GM23248 (cell line): ENCODE results near the gene ZBTB12. TPM values are rescaled to one million over a fixed set of nuclear protein-coding genes. Genes with fewer than 3 reads are reported as not detected.

Experiments used
- DNase-seq: peaks from one replicate; pipeline ENCODE4 v3.0.0-alpha.2; 2015
- H2AFZ ChIP-seq: fragments of 200-600 bp; sonication (generic); 2 replicates; pipeline ENCODE4 v1.6.1; 2016; ENCODE audit warnings: antibody characterized with exemption
- H3F3A ChIP-seq: fragments of 200-600 bp; sonication (generic); 2 replicates; pipeline ENCODE4 v1.6.1; 2016; ENCODE audit warnings: mild to moderate bottlenecking, antibody characterized with exemption, mixed run types; ENCODE audit not compliant: insufficient read depth
- H3K27ac ChIP-seq: fragments of 200-600 bp; sonication (generic); 2 replicates; pipeline ENCODE4 v1.5.1; 2016; ENCODE audit warnings: mild to moderate bottlenecking
- H3K27me3 ChIP-seq: fragments of 200-600 bp; sonication (generic); replicated peaks from 2 replicates; pipeline ENCODE4 v1.6.1; 2016; ENCODE audit warnings: mild to moderate bottlenecking; ENCODE audit not compliant: insufficient read depth
- H3K36me3 ChIP-seq: fragments of 200-600 bp; sonication (generic); 2 replicates; pipeline ENCODE4 v1.6.1; 2016; ENCODE audit warnings: low read depth, mild to moderate bottlenecking
- H3K4me1 ChIP-seq: fragments of 200-600 bp; sonication (generic); 2 replicates; pipeline ENCODE4 v1.6.1; 2016; ENCODE audit warnings: mild to moderate bottlenecking; ENCODE audit not compliant: insufficient read depth
- H3K4me2 ChIP-seq: fragments of 200-600 bp; sonication (generic); one replicate; pipeline ENCODE4 v1.6.1; 2016; ENCODE audit warnings: mild to moderate bottlenecking; ENCODE audit not compliant: unreplicated experiment
- H3K4me3 ChIP-seq: fragments of 200-600 bp; sonication (generic); 2 replicates; pipeline ENCODE4 v1.5.1; 2016; ENCODE audit warnings: mild to moderate bottlenecking
- H3K79me2 ChIP-seq: fragments of 200-600 bp; sonication (generic); 2 replicates; pipeline ENCODE4 v1.6.1; 2016; ENCODE audit warnings: mild to moderate bottlenecking; ENCODE audit not compliant: insufficient read depth
- H3K9ac ChIP-seq: fragments of 200-600 bp; sonication (generic); 2 replicates; pipeline ENCODE4 v1.6.1; 2016; ENCODE audit warnings: mild to moderate bottlenecking
- H3K9me2 ChIP-seq: fragments of 200-600 bp; sonication (generic); 2 replicates; pipeline ENCODE4 v1.6.1; 2016; ENCODE audit warnings: mixed run types, mild to moderate bottlenecking, moderate library complexity; ENCODE audit not compliant: insufficient read depth
- H3K9me3 ChIP-seq: fragments of 200-600 bp; sonication (generic); one replicate; pipeline ENCODE4 v1.6.1; 2017; ENCODE audit warnings: low read depth
- H4K20me1 ChIP-seq: fragments of 200-600 bp; sonication (generic); 2 replicates; pipeline ENCODE4 v1.6.0; 2016; ENCODE audit not compliant: insufficient read depth
- EZH2 ChIP-seq: fragments of 200-600 bp; sonication (generic); IDR thresholded peaks from 2 replicates; pipeline ENCODE4 v1.6.1; 2018; ENCODE audit warnings: antibody characterized with exemption, mild to moderate bottlenecking; ENCODE audit not compliant: insufficient read depth, poor library complexity, severe bottlenecking
- EZH2phosphoT487 ChIP-seq: fragments of 200-600 bp; sonication (generic); IDR thresholded peaks from 2 replicates; pipeline ENCODE4 v1.6.1; 2018; ENCODE audit warnings: antibody characterized with exemption, moderate library complexity, mild to moderate bottlenecking, low read depth; ENCODE audit not compliant: insufficient read depth
- WGBS, 2 experiments: methylation state at CpG; one replicate each; pipeline ENCODE4 v1.1.6; 2015 to 2017; ENCODE audit warnings: low lambda C conversion rate in 2 of 2, low coverage in 1 of 2; ENCODE audit errors: missing lambda C conversion rate in 2 of 2; 5-methylcytosine and 5-hydroxymethylcytosine counted together
- in situ Hi-C: fragments of 300-500 bp; cut with MboI; formaldehyde crosslinking; loops from 2 replicates; pipeline ENCODE4 v1.15.0; 2020
- polyA plus RNA-seq: library from polyadenylated mRNA; unstranded; fragments of >200 nt; fragmentation: Nextera tagmentation; extraction: Ambion mirVana; gene quantifications from 2 replicates; pipeline ENCODE4 v1.2.1, GENCODE V29; 2016
- total RNA-seq: library from RNA; depleted of rRNA; stranded (reverse); fragments of >200 nt; shearing (Covaris generic); gene quantifications from 2 replicates; pipeline ENCODE4 v1.2.3, GENCODE V29; 2014

Gene ZBTB12
- total and polyA plus RNA-seq, 2 experiments from 2014 or later, result 6.1 TPM; not detected in 1

- Histone ChIP-seq H3F3A (no peaks in the 10 kb centered on the region), H3K27ac (no peak overlapping the region), H3K4me3 (no peak overlapping the region), H3K27me3 (no peaks in the 10 kb centered on the region), H3K9me2 (no peaks in the 10 kb centered on the region), H3K9ac (no peak overlapping the region), H3K4me2 (no peak overlapping the region), H3K79me2 (no peaks in the 10 kb centered on the region), H3K9me3 (no peaks in the 10 kb centered on the region), H3K4me1 (no peaks in the 10 kb centered on the region), H2AFZ (no peak overlapping the region), H3K36me3 (no peaks in the 10 kb centered on the region; the same call in 1 of the 2 replicates), H4K20me1 (no peaks in the 10 kb centered on the region)
- no peak for DNase-seq
- WGBS, 2 experiments, result 76 to 81% methylated on average over 8 to 10 of the region's 10 CpGs
- TF ChIP-seq EZH2 (no peak), EZH2phosphoT487 (no peak)
- in situ Hi-C loops, result no loop called here
Observed at GRCh38 chr6:31877651-31878161, 24.2 kb downstream of the ZBTB12 start.

DNA sequence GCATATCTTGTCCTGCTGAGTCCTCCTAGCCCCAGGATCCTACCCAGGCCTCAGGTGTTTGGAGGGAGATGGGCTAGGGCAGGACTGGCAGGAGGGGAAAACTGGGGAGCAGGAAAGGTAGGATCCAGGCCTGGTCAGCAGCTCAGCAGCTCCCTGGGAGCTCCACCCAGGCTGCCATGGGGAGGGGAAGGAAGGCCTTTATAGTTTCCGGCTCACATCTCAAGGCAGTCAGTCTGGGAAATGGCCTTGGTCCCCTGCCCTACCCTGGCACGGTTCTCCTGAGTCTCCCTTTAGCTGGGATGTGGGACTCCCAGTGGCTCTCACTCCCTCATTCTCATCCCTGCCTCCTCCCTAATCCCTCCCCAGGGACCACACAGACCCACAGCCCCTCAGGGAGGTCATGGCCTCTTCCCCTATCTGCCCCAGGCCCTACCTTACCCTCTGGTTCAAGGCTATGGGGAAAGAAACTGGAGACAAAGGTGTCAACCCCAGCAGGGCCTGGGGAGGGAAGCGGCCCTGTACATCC, 24.7 kb downstream of the ZBTB12 start:
- H3K4me1 ChIP-seq, result no peaks in the 10 kb centered on the region
- TF ChIP-seq EZH2phosphoT487 (no peak), EZH2 (no peak)
- 62 to 70% methylated on average over 3 of the region's 3 CpGs for WGBS, 2 experiments
- H3F3A ChIP-seq, result no peaks in the 10 kb centered on the region
- DNase-seq, result no peak
- no peak overlapping the region for H3K4me3 ChIP-seq
- no peak overlapping the region for H3K9ac ChIP-seq
- no peak overlapping the region for H3K4me2 ChIP-seq
- no peaks in the 10 kb centered on the region for H4K20me1 ChIP-seq
- no peaks in the 10 kb centered on the region for H3K36me3 ChIP-seq
- no peak overlapping the region for H3K27ac ChIP-seq
- in situ Hi-C loops, result no loop called here
- no peaks in the 10 kb centered on the region for H3K9me3 ChIP-seq
- H2AFZ ChIP-seq, result no peak overlapping the region
- no peaks in the 10 kb centered on the region for H3K79me2 ChIP-seq
- no peaks in the 10 kb centered on the region for H3K9me2 ChIP-seq
- H3K27me3 ChIP-seq, result no peaks in the 10 kb centered on the region

- no peak overlapping the region for H2AFZ ChIP-seq
- no peaks in the 10 kb centered on the region for H3K9me3 ChIP-seq
- WGBS, 2 experiments, result 88 to 89% methylated on average over 7 of the region's 7 CpGs
- no peak for TF ChIP-seq EZH2
- TF ChIP-seq EZH2phosphoT487, result no peak
- in situ Hi-C loops, result no loop called here
- H3K27ac ChIP-seq, result no peak overlapping the region
- H3K4me2 ChIP-seq, result no peak overlapping the region
- no peaks in the 10 kb centered on the region for H3K27me3 ChIP-seq
- no peak overlapping the region for H3K9ac ChIP-seq
- H4K20me1 ChIP-seq, result no peaks in the 10 kb centered on the region
- no peaks in the 10 kb centered on the region for H3F3A ChIP-seq
- H3K9me2 ChIP-seq, result no peaks in the 10 kb centered on the region
- H3K4me3 ChIP-seq, result no peak overlapping the region
- no peaks in the 10 kb centered on the region for H3K4me1 ChIP-seq
- DNase-seq, result no peak
- H3K79me2 ChIP-seq, result no peaks in the 10 kb centered on the region
- H3K36me3 ChIP-seq, result no peaks in the 10 kb centered on the region
Observed at GRCh38 chr6:31876357-31876756, 25.5 kb downstream of the ZBTB12 start.

DNA sequence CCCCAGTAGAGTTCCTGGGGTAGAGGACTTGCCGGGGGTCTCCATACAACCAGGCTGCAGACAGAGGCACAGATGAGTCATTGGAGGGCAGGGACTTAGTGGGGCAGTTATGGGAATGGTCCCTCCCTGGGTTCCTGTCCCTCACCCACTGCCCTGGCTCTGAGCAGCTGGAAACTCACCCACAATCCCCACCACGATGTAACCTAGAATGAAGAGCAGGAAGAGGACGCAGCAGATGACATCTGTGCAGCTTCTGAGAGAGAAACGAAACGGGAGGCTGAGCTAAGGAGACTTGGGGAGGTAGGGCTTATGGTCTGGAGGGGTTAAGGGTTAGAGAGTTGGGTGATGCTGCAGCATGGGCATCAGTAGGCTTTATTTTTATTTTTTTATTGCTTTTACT, 26.0 kb downstream of the ZBTB12 start:
- TF ChIP-seq EZH2, result no peak
- TF ChIP-seq EZH2phosphoT487, result no peak
- no peaks in the 10 kb centered on the region for H3K9me2 ChIP-seq
- no peak overlapping the region for H3K9ac ChIP-seq
- H3F3A ChIP-seq, result no peaks in the 10 kb centered on the region
- no peaks in the 10 kb centered on the region for H3K9me3 ChIP-seq
- no peaks in the 10 kb centered on the region for H3K4me1 ChIP-seq
- no peak overlapping the region for H2AFZ ChIP-seq
- H3K36me3 ChIP-seq, result no peaks in the 10 kb centered on the region
- H3K79me2 ChIP-seq, result no peaks in the 10 kb centered on the region
- in situ Hi-C loops, result no loop called here
- H3K4me3 ChIP-seq, result no peak overlapping the region
- no peaks in the 10 kb centered on the region for H4K20me1 ChIP-seq
- WGBS, 2 experiments, result 51 to 64% methylated on average over 5 of the region's 5 CpGs
- no peak overlapping the region for H3K27ac ChIP-seq
- no peaks in the 10 kb centered on the region for H3K27me3 ChIP-seq
- H3K4me2 ChIP-seq, result no peak overlapping the region
- DNase-seq, result no peak
